H54 (cell line): ENCODE results near the gene HPCAL1.

ENCODE experiments used
- DNase-seq: peaks from one replicate; pipeline ENCODE4 v3.0.0; 2011; ENCODE audit warnings: low spot score, mixed read lengths; ENCODE audit not compliant: insufficient read length
- FAIRE-seq: peaks from 3 replicates; lab custom pipeline; 2011; peaks lifted over from hg19 to GRCh38; lab: Jason Lieb, UNC
- POLR2A ChIP-seq: IDR thresholded peaks from 2 replicates; pipeline ENCODE4 v1.6.1; 2011; ENCODE audit warnings: low read depth, mild to moderate bottlenecking, low read length

Gene HPCAL1

GRCh38 chr2:10274376-10274775 lies 28.3 kb upstream of the HPCAL1 start:
- FAIRE-seq = no peak
- DNase-seq = no peak
- TF ChIP-seq POLR2A = no peak

DNA sequence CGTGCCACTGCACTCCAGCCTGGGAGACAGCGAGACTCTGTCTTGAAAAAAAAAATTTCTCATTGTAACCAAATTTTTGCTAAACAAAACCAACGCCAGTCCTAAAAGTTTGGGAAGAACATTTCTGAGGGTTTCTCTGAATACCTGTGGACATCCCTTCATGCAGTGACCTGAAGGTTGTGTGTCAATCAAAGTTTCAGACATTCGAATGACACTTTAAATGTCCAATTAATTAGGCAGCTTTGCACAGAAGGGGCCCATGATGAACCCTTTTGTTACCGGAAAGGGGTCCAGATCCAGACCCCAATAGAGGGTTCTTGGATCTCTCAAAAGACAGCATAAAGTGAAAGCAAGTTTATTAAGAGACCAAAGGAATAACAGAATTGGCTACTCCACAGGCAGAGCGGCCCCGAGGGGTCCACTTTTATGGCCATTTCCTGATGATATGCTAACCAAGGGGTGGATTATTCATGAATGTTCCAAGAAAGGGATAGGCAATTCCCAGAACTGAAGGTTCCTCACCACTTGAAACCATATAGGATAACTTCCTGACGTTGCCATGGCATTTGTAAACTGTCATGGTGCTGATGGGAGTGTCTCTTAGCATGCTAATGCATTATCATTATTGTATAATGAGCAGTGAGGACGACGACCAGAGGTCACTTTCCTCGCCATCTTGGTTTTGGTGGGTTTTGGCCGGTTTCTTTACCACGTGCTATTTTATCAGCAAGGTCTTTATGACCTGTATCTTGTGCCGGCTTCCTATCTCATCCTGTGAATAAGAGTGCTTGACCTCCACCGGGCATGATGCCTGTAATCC lies 27.5 kb upstream of the HPCAL1 start:
- no peak for TF ChIP-seq POLR2A
- no peak for FAIRE-seq

DNA sequence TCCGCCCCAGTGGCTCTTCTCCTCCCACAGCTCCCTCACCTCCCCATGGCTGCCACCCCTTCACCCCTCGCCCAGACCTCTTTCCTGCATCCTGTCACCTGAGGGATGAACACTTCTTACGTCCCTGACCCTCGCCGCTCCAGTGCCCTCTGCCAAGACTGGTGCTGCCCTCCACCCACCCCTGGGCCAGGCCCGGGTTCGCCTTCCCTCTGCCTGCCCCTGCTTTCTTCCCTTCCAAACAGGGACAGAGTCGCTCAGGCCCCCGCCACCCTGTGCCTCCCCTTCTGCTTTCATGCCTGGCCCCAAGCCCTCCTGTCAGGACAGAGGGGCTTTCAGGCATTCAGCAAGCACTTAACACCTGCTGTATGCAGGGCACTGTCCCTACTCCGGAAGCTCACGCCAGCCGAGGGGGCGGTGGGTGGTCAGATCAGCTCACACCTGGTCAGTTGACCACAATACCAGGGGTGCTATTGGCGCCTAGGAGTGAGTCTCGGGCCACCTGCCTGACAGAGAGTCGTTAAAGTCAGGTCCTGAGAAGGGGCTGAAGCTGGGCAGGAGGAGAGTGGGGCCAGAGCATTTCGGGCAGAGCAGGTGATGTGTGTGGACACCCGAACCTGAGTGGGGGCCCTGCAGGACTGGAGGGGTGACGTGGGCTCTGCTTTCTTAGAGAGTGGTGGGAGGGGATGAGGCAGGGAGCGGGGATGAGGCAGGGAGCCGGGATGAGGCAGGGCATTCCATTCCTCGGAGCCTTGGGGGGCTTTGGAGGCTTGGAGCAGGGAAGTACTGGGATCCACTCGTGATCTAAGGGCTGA lies 26.0 kb upstream of the HPCAL1 start:
- no peak for FAIRE-seq
- TF ChIP-seq POLR2A = no peak
- no peak for DNase-seq

More for the DNA sequence above, 27.5 kb upstream of the HPCAL1 start:
- DNase-seq = no peak

DNA sequence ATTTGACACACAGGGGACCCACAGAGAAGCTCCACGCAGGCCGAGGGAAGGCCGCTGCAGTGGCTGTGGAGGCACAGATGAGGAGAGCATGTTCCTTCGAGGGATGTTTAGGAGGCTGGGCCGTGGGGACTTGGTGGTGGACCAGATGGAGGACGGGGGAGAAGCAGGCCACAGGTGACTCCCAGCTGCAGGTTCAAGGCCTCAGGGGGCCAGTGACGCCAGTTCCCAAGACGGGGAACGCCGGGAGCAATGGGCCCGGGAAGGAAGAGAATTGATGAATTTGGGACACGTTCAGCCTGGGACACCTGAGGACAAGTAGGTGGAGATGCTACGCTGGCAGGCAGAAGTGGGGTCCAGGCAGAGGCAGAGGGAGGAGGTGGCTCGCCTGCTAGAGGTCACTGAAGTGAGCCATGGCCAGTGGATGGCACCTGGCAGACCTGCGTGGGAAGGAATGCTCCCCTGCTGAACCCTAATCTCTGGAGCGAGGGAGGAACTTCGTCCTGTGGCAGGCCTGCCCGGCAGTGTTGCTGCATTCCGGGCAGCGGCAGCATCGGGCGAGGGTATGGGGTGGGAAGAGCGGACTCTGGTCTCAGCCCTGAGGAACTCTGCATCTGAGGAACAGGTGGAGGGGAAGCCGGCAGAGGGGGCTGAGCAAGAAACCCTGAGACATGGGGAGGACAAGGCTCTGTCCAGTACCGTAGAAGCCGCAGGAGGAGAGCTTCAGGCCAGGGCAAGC lies 25.2 kb upstream of the HPCAL1 start:
- DNase-seq (no peak), FAIRE-seq (no peak)
- no peak for TF ChIP-seq POLR2A

GRCh38 chr2:10278029-10278762 lies 24.5 kb upstream of the HPCAL1 start:
- no peak for TF ChIP-seq POLR2A
- no peak for DNase-seq
- no peak for FAIRE-seq

DNA sequence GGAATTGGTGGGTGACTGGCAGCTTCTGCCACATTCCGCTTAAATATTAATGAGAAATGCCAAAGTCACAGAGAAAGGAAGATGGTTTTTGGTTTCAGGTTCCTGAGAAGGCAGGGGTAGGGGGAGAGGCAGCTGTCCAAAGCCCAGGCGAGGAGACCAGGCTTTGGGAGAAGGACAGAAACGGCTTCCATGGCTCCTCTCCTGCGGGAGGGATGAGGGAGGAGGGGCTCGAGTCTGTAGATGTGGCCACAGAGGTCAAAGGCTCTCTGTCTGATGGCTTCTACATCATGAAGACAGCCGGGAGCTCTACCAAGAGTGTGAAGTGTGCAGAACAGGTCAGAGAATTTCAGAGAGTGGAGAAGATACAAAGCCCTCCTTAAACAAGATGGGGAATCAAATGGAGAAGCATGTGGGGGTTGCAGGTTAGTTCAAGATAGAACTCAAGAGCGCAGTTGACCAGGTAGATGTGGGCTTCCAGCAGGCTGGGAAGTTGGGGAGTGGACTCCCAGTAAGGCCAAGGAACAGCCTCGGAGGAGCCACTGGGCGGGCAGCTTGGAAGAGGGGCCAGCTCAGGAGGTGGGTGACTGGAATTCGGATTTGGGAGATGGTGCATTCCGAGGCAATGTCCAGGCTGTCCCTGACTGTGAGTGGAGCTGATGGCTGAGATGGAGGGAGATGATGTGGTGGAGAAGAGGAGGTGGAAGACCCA lies 23.8 kb upstream of the HPCAL1 start:
- no peak for TF ChIP-seq POLR2A
- DNase-seq (no peak), FAIRE-seq (no peak)

DNA sequence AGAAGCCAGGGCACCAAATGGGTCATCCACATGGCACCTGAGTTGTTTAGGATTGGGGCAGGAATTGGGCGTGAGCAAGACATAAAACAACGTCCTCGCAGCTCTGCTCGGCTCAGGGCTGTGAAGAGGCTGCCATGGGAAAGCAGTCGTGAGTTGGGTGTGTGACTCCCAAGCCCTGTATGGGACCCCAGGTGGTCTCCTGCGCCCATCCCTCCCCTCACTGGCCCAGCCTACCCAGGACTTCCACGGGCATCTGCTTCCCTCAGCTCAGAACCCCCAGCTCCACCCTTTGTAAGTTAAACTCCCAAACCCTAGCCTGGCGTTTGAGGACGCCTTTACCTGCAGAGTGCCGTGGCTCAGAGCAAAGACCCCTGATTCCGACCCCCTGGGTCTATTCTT lies 23.2 kb upstream of the HPCAL1 start:
- no peak for TF ChIP-seq POLR2A
- FAIRE-seq (no peak), DNase-seq (no peak)

DNA sequence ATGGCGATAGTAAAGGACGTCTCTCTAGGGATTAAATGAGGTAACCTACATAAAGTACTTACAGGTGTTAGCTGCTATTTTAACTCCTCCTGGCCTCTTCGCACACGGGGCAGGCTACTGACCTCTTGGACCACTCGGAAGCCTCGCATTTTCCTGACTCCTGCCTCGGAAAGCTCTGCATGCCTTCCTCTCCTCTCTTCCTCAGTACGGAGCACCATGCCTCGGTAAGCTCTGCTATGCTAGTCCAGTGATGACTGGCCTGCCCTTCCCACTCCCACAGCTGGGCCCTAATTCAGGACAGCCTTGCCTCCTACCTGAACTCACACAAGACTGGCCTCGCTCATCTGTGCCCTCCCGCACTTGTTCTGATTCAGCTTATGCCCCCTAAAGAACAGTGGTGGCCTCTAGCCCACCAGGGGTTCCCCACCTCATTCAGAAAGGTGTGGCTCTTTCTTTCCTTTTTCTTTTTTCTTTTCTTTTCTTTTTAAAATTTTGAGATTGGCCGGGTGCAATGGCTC lies 22.7 kb upstream of the HPCAL1 start:
- no peak for TF ChIP-seq POLR2A
- no peak for FAIRE-seq
- DNase-seq = no peak

DNA sequence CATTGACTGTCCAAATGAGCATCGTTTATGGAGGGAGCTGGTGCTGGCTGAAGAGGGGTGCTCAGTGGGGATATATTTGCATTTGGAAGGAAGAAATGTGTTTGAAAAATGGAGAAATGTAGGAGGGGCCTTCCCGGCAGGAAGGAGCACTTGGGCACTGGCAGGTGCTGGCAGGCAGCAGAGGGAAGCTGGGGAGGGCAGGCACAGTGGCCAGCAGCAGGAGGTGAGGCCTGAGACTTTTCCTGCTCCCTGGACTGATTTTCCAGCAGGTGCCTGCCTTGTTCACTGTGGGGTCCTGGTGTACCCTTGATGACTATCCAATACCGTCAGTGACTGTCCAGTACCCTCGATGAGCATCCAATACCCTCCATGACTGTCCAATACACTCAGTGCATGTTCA lies 20.8 kb upstream of the HPCAL1 start:
- DNase-seq = no peak
- no peak for TF ChIP-seq POLR2A
- FAIRE-seq = no peak

GRCh38 chr2:10282611-10283105 lies 20.0 kb upstream of the HPCAL1 start:
- DNase-seq (no peak), FAIRE-seq (no peak)
- TF ChIP-seq POLR2A = no peak

GRCh38 chr2:10283106-10284062 lies 19.3 kb upstream of the HPCAL1 start:
- peak; percentile 87 for DNase-seq
- peak; percentile 9; the same call in 1 of the 2 replicates for TF ChIP-seq POLR2A
- FAIRE-seq = no peak
